Measurements from ENCODE around the gene TYW1. TPM values are rescaled to one million over a fixed set of nuclear protein-coding genes. Genes with fewer than 3 reads are reported as not detected.
"Not testable (repeated sequence)": the region's sequence is repeated elsewhere in the genome, so short reads cannot be mapped to it uniquely, and the experiment has no call there.

The TYW1 gene
- total RNA-seq, 1 experiment from 2014 or later = 15.3 TPM

DNA sequence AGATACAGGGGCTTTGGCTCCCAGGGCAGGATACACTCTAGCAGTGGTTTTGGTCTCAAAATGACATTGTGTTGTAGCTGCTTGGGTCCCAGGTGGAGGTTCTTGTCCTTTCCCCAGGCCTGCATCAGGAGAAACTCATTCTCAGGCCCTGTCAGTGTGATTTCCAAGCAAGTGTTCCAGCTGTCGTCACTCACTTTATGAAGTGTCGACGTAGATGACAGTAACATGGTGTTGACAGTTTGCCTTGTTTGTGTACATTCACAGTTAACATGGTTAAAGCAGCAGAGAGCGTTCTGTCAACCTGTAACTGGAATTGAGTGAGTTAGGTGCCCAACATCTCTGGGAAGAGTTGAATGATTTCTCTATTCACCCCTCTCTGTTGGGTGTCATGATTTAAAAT is 86.2 kb downstream of the TYW1 start:
- H3K27ac Mint-ChIP-seq; H3K4me3 Mint-ChIP-seq; H3K9me3 Mint-ChIP-seq; H3K27me3 Mint-ChIP-seq (ENCODE audit: low read depth); H3K4me1 Mint-ChIP-seq; DNase-seq (ENCODE audit: low spot score); ATAC-seq; POLR2A ChIA-PET; CTCF ChIA-PET; H3K36me3 Mint-ChIP-seq: not testable (repeated sequence)

DNA sequence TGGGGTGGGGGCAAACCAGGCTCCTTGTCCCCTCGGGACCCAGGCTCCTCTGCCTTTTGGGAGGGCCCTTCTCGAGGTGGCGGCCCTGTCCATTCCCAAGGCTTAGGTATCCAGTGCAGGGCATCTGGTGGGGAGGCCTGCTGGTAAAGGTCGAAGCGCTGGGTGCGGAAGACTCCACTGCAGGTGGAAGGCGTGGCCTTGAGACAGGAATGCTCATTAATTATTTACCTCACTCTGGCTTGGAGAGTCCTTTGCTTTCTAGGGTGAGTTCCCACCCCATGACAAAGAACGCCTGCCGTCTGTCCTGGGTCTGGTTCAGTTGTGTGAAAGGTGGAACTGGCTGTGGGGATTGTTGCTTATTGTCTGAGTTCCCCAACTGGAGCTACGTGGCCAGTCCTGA is 92.6 kb downstream of the TYW1 start:
- H3K4me1 Mint-ChIP-seq; H3K9me3 Mint-ChIP-seq; CTCF ChIA-PET; H3K27me3 Mint-ChIP-seq (ENCODE audit: low read depth); POLR2A ChIA-PET; H3K27ac Mint-ChIP-seq; H3K4me3 Mint-ChIP-seq: not testable (repeated sequence)
- H3K36me3 Mint-ChIP-seq = peaks cover 22% of the 10 kb centered on the region
- peak; percentile 93 for ATAC-seq
- peak; percentile 24 for DNase-seq (ENCODE audit: low spot score)

DNA sequence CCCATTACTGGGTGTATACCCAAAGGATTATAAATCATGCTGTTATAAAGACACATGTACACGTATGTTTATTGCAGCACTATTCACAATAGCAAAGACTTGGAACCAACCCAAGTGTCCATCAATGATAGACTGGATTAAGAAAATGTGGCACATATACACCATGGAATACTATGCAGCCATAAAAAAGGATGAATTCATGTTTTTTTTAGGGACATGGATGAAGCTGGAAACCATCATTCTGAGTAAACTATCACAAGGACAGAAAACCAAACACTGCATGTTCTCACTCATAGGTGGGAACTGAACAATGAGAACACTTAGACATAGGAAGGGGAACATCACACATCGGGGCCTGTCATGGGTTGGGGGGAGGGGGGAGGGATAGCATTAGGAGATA is 94.4 kb downstream of the TYW1 start:
- H3K27me3 Mint-ChIP-seq (ENCODE audit: low read depth); H3K9me3 Mint-ChIP-seq; H3K4me3 Mint-ChIP-seq; H3K4me1 Mint-ChIP-seq; ATAC-seq; H3K27ac Mint-ChIP-seq; DNase-seq (ENCODE audit: low spot score); POLR2A ChIA-PET; CTCF ChIA-PET: not testable (repeated sequence)
- peaks cover 23% of the 10 kb centered on the region for H3K36me3 Mint-ChIP-seq

GRCh38 chr7:67098031-67098430 is 101.4 kb downstream of the TYW1 start:
- POLR2A ChIA-PET; H3K27ac Mint-ChIP-seq; H3K9me3 Mint-ChIP-seq; ATAC-seq; CTCF ChIA-PET; H3K4me3 Mint-ChIP-seq; H3K27me3 Mint-ChIP-seq (ENCODE audit: low read depth); DNase-seq (ENCODE audit: low spot score): not testable (repeated sequence)
- Mint-ChIP-seq H3K36me3 (peaks cover 22% of the 10 kb centered on the region), H3K4me1 (peaks cover 17% of the 10 kb centered on the region)

GRCh38 chr7:67099406-67099805 is 102.8 kb downstream of the TYW1 start:
- H3K27me3 Mint-ChIP-seq (ENCODE audit: low read depth); DNase-seq (ENCODE audit: low spot score); H3K4me3 Mint-ChIP-seq; ATAC-seq; H3K27ac Mint-ChIP-seq; CTCF ChIA-PET; POLR2A ChIA-PET; H3K9me3 Mint-ChIP-seq: not testable (repeated sequence)
- Mint-ChIP-seq H3K4me1 (peaks cover 17% of the 10 kb centered on the region), H3K36me3 (peaks cover 25% of the 10 kb centered on the region)

- Mint-ChIP-seq H3K4me1 (peaks cover 17% of the 10 kb centered on the region), H3K36me3 (peaks cover 22% of the 10 kb centered on the region)
- H3K9me3 Mint-ChIP-seq; DNase-seq (ENCODE audit: low spot score); H3K27ac Mint-ChIP-seq; H3K27me3 Mint-ChIP-seq (ENCODE audit: low read depth); ATAC-seq; POLR2A ChIA-PET; H3K4me3 Mint-ChIP-seq; CTCF ChIA-PET: not testable (repeated sequence)
These were observed 103.4 kb downstream of the TYW1 start for GRCh38 chr7:67100038-67100437.

DNA sequence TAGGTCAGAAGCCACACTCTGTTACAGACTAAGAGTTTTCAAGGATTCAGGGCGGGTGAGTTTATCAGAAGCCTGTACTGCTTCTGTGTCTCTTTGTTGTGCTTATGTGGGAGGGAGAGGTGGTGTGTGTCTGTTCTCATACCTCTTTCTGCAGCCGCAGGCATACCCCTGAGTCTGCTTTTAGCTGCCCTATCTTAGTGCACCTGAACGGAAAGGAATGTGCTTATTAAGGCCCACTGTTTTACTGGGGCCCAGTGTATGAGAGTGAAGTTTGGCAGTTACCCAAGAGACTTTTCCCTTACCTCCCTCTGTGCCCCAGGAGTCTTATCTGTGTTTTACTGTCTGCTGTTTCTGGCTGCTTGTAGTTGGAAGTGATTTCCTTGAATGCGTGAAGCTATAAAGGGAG is 104.3 kb downstream of the TYW1 start:
- ChIA-PET POLR2A (interaction anchor here (0.7 kb wide), 1 partner anchor 1866 kb away, joined by 3 read pairs; no protein-coding TSS in a partner anchor), CTCF (no interaction called here)
- H3K9me3 Mint-ChIP-seq = peaks cover 3% of the 10 kb centered on the region; the same call in 1 of the 2 replicates
- ATAC-seq = peak; percentile 91
- TF ChIP-seq ZNF425 (CRISPR knock-in tag; conservative IDR thresholded peaks at IDR 0.05) (no peak), CREB1 (CRISPR knock-in tag; IDR thresholded peaks at IDR 0.05) (no peak), PRRX2 (CRISPR knock-in tag; IDR thresholded peaks at IDR 0.05) (no peak), NR2C2 (CRISPR knock-in tag; IDR thresholded peaks at IDR 0.05) (no peak), GTF2I (CRISPR knock-in tag; conservative IDR thresholded peaks at IDR 0.05) (no peak), ZNF121 (CRISPR knock-in tag; IDR thresholded peaks at IDR 0.05) (no peak)
- TF ChIP-seq, protein P1, sequence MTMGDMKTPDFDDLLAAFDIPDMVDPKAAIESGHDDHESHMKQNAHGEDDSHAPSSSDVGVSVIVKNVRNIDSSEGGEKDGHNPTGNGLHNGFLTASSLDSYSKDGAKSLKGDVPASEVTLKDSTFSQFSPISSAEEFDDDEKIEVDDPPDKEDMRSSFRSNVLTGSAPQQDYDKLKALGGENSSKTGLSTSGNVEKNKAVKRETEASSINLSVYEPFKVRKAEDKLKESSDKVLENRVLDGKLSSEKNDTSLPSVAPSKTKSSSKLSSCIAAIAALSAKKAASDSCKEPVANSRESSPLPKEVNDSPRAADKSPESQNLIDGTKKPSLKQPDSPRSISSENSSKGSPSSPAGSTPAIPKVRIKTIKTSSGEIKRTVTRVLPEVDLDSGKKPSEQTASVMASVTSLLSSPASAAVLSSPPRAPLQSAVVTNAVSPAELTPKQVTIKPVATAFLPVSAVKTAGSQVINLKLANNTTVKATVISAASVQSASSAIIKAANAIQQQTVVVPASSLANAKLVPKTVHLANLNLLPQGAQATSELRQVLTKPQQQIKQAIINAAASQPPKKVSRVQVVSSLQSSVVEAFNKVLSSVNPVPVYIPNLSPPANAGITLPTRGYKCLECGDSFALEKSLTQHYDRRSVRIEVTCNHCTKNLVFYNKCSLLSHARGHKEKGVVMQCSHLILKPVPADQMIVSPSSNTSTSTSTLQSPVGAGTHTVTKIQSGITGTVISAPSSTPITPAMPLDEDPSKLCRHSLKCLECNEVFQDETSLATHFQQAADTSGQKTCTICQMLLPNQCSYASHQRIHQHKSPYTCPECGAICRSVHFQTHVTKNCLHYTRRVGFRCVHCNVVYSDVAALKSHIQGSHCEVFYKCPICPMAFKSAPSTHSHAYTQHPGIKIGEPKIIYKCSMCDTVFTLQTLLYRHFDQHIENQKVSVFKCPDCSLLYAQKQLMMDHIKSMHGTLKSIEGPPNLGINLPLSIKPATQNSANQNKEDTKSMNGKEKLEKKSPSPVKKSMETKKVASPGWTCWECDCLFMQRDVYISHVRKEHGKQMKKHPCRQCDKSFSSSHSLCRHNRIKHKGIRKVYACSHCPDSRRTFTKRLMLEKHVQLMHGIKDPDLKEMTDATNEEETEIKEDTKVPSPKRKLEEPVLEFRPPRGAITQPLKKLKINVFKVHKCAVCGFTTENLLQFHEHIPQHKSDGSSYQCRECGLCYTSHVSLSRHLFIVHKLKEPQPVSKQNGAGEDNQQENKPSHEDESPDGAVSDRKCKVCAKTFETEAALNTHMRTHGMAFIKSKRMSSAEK (CRISPR knock-in tag; IDR thresholded peaks at IDR 0.05; ENCODE audit: borderline replicate concordance) = no peak
- TF ChIP-seq, protein P2, sequence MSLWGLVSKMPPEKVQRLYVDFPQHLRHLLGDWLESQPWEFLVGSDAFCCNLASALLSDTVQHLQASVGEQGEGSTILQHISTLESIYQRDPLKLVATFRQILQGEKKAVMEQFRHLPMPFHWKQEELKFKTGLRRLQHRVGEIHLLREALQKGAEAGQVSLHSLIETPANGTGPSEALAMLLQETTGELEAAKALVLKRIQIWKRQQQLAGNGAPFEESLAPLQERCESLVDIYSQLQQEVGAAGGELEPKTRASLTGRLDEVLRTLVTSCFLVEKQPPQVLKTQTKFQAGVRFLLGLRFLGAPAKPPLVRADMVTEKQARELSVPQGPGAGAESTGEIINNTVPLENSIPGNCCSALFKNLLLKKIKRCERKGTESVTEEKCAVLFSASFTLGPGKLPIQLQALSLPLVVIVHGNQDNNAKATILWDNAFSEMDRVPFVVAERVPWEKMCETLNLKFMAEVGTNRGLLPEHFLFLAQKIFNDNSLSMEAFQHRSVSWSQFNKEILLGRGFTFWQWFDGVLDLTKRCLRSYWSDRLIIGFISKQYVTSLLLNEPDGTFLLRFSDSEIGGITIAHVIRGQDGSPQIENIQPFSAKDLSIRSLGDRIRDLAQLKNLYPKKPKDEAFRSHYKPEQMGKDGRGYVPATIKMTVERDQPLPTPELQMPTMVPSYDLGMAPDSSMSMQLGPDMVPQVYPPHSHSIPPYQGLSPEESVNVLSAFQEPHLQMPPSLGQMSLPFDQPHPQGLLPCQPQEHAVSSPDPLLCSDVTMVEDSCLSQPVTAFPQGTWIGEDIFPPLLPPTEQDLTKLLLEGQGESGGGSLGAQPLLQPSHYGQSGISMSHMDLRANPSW (CRISPR knock-in tag; conservative IDR thresholded peaks at IDR 0.05; ENCODE audit: low read depth) = no peak
- H3K27ac Mint-ChIP-seq = no peak overlapping the region
- peak; percentile 15 for DNase-seq (ENCODE audit: low spot score)
- no peaks in the 10 kb centered on the region for H3K27me3 Mint-ChIP-seq (ENCODE audit: low read depth)
- H3K36me3 Mint-ChIP-seq = peaks cover 25% of the 10 kb centered on the region
- H3K4me1 Mint-ChIP-seq = peaks cover 17% of the 10 kb centered on the region
- no peak overlapping the region for H3K4me3 Mint-ChIP-seq

- POLR2A ChIA-PET; H3K27ac Mint-ChIP-seq; H3K4me1 Mint-ChIP-seq; H3K9me3 Mint-ChIP-seq; CTCF ChIA-PET; H3K27me3 Mint-ChIP-seq (ENCODE audit: low read depth); DNase-seq (ENCODE audit: low spot score); ATAC-seq; H3K4me3 Mint-ChIP-seq: not testable (repeated sequence)
- H3K36me3 Mint-ChIP-seq = peaks cover 17% of the 10 kb centered on the region
These were observed 108.3 kb downstream of the TYW1 start for GRCh38 chr7:67104937-67105336.
